ENCODE measurements around the gene FHL2. TPM values are rescaled to one million over a fixed set of nuclear protein-coding genes. Genes with fewer than 3 reads are reported as not detected.

The FHL2 gene
- total and polyA plus RNA-seq, 4 donors, result 3.9 to 9.0 (median 6.5) TPM

- TF ChIP-seq ATF3 (IDR thresholded peaks at IDR 0.05) (no peak), HNF4G (IDR thresholded peaks at IDR 0.05) (no peak), RAD21 (IDR thresholded peaks at IDR 0.05) (no peak), TAF1 (conservative IDR thresholded peaks at IDR 0.05) (no peak), REST (IDR thresholded peaks at IDR 0.05) (no peak), FOXA1 (IDR thresholded peaks at IDR 0.05) (no peak), JUND (IDR thresholded peaks at IDR 0.05) (no peak), RXRA (IDR thresholded peaks at IDR 0.05) (no peak), NR2F2 (IDR thresholded peaks at IDR 0.05) (no peak), YY1 (IDR thresholded peaks at IDR 0.05) (no peak), SP1 (IDR thresholded peaks at IDR 0.05) (no peak), HNF4A (conservative IDR thresholded peaks at IDR 0.05) (no peak), GABPA (IDR thresholded peaks at IDR 0.05 in 1 of 2, conservative IDR thresholded peaks at IDR 0.05 in 1 of 2) (no peak), MAX (IDR thresholded peaks at IDR 0.05) (no peak), EGR1 (IDR thresholded peaks at IDR 0.05; ENCODE audit: low read depth in 2 of 2) (no peak), FOXA2 (IDR thresholded peaks at IDR 0.05) (no peak)
- TF ChIP-seq, protein P1, sequence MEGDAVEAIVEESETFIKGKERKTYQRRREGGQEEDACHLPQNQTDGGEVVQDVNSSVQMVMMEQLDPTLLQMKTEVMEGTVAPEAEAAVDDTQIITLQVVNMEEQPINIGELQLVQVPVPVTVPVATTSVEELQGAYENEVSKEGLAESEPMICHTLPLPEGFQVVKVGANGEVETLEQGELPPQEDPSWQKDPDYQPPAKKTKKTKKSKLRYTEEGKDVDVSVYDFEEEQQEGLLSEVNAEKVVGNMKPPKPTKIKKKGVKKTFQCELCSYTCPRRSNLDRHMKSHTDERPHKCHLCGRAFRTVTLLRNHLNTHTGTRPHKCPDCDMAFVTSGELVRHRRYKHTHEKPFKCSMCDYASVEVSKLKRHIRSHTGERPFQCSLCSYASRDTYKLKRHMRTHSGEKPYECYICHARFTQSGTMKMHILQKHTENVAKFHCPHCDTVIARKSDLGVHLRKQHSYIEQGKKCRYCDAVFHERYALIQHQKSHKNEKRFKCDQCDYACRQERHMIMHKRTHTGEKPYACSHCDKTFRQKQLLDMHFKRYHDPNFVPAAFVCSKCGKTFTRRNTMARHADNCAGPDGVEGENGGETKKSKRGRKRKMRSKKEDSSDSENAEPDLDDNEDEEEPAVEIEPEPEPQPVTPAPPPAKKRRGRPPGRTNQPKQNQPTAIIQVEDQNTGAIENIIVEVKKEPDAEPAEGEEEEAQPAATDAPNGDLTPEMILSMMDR (IDR thresholded peaks at IDR 0.05; ENCODE audit: low read depth, low read length, missing input control), result no peak
- TF ChIP-seq, protein P2, sequence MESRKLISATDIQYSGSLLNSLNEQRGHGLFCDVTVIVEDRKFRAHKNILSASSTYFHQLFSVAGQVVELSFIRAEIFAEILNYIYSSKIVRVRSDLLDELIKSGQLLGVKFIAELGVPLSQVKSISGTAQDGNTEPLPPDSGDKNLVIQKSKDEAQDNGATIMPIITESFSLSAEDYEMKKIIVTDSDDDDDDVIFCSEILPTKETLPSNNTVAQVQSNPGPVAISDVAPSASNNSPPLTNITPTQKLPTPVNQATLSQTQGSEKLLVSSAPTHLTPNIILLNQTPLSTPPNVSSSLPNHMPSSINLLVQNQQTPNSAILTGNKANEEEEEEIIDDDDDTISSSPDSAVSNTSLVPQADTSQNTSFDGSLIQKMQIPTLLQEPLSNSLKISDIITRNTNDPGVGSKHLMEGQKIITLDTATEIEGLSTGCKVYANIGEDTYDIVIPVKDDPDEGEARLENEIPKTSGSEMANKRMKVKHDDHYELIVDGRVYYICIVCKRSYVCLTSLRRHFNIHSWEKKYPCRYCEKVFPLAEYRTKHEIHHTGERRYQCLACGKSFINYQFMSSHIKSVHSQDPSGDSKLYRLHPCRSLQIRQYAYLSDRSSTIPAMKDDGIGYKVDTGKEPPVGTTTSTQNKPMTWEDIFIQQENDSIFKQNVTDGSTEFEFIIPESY (IDR thresholded peaks at IDR 0.05), result no peak
- Histone ChIP-seq H3K4me1 (ENCODE audit: control insufficient read depth in 4 of 4, insufficient read depth in 4 of 4, low read length in 3 of 4) (no peaks in the 10 kb centered on the region), H3K36me3 (ENCODE audit: control insufficient read depth in 4 of 4, insufficient read depth in 3 of 4, low read depth in 1 of 4, low read length in 3 of 4) (no peaks in the 10 kb centered on the region), H3K27ac (ENCODE audit: low read depth in 1 of 2, low read length in 2 of 2) (no peak overlapping the region), H3K27me3 (ENCODE audit: control insufficient read depth in 4 of 4, insufficient read depth in 4 of 4, low read length in 3 of 4) (no peaks in the 10 kb centered on the region), H3K9me3 (ENCODE audit: control insufficient read depth in 4 of 4, low read length in 3 of 4) (no peaks in the 10 kb centered on the region), H3K9ac (ENCODE audit: low read depth in 1 of 2, low read length in 2 of 2) (no peak overlapping the region), H3K4me3 (ENCODE audit: low read depth in 1 of 3, low read length in 3 of 3) (no peak overlapping the region)
- DNase-seq (ENCODE audit: low spot score), result no peak
- 93% methylated on average over 6 of the region's 6 CpGs for WGBS
These were observed 13.0 kb upstream of the FHL2 start for GRCh38 chr2:105411720-105412407.
